Fibroblast of skin of abdomen (primary cell): ENCODE measurements around the gene MCOLN2.

Experiments
- DNase-seq: peaks from one replicate; pipeline ENCODE4 v3.0.0-alpha.2; 2013

Gene MCOLN2

GRCh38 chr1:84985365-84985764 is 11.5 kb downstream of the MCOLN2 start:
- DNase-seq, result no peak

DNA sequence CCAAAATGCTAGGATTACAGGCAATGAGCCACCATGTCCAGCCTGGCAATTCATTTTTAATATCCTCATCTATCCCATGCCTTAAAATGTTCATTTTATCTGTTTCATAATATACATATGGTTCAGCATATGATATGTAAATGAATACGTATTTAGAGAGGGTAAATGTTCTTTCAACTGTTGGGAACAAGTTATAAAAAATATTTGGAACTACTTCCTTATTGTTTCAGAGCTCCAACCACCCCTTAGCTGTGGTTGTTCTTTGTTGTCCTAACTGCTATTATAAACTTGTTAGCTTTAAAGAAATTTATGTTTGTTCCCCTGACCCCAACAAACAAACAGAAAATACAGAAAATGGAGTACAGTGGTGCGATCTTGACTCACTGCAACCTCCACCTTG is 14.5 kb downstream of the MCOLN2 start:
- no peak for DNase-seq

GRCh38 chr1:84975035-84975434 is 21.9 kb downstream of the MCOLN2 start:
- DNase-seq, result no peak

DNA sequence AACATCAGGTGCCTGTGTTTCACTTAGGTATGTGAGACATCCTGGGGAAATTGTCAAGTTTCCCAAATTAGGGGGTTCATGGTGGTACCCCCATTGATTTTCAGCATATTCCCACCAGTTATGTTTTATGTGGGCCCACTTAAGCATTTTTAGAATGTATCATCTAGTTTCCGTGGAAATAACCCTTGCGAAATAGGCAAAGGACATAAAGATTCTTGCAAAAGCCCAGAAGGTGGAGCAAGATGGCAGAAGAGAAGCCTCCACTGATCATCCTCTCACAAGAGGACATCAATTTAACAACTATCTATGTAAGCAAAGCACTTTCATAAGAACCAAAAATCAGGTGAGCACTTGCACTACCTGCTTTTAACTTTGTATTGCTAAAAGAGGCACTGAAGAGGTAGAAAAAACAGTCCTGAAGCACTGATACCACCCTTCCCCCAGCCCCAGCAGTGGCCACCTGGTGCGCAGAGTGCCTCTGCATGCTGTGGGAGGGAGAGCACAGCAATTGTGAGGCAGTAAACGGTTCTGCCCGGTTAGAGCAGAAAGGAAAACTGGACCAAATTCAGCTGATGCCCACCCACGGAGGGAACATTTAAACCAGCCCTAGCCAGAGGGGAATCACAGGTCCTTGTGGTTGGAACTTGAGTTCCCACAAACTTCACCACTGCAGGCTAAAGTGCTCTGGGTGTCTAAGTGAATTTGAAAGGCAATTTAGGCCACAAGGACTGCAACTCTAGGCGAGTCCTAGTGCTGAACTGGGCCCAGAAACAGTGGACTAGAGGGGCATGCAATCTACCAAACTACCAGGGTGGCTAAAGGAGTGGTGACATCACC is 23.2 kb downstream of the MCOLN2 start:
- DNase-seq, result peak; percentile 10

DNA sequence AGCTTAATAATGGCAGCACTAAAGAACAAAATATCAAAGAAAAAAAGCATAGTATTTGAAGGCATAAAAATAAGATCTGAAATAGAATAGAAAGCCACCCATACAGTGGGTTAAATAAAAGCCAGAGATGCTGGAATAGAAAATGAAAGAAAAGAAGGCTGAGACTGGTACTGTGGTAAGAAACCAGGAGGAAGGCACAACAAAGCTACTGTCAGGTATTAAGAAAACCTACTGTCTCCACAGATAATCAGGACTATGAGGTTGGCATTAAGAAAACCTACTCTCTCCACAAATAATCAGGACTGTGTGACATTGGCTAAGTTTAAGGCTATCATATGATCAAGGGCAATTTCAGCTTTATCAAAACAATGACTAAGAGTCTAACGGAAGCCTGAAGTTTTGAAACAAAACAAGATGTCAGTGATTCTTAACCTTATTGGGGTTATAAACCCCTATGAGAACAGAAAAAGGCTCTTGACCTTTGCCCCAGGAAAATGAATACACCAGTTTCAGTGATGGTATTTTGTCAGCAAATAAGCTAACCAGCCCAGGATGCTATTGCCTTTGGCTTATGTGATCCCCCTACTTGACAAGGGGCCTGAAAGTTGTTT is 24.4 kb downstream of the MCOLN2 start:
- DNase-seq, result no peak

GRCh38 chr1:84971957-84972356 is 25.0 kb downstream of the MCOLN2 start:
- no peak for DNase-seq

- DNase-seq, result no peak
Observed at GRCh38 chr1:84969489-84970250, 27.2 kb downstream of the MCOLN2 start.

- DNase-seq, result no peak
Observed at GRCh38 chr1:84968865-84969264, 28.0 kb downstream of the MCOLN2 start.

DNA sequence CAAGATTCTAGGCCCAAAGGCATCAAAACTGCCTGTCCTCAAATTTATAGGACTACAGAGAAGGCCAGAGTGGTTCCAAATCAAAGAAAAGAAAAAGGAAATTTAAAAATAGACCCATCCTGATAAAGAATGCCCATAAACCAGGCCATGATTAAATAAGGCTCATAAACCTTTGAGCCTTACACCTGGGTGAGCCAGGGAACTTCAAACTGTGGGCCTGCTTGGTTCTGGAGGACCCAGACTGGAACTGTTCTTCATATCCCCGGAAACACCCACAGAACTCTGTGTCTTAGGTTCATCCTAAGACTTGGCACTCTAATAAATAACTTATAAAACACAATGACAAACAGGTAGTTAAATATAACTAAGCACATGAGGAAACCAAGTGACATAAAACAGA is 28.8 kb downstream of the MCOLN2 start:
- DNase-seq, result no peak

DNA sequence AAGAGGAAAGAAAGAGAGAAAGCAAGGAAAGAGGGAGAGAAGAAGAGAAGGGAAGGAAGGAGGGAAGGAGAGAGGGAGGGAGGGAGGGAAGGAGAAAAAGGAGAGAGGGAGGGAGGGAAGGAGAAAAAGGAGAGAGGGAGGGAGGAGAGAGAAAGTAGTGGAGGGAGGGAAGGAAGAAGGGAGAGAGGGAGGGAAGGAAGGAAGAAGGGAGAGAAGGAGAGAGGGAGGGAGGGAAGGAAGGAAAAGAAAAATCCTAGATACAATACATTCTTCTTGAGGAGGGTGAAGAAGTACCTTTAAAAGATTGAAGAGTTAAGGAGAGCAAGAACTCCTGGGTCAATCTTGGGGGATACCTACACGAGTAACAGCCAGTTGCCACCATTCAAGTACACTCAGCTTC is 29.2 kb downstream of the MCOLN2 start:
- DNase-seq, result no peak

GRCh38 chr1:84963021-84963420 is 33.9 kb downstream of the MCOLN2 start:
- no peak for DNase-seq

DNA sequence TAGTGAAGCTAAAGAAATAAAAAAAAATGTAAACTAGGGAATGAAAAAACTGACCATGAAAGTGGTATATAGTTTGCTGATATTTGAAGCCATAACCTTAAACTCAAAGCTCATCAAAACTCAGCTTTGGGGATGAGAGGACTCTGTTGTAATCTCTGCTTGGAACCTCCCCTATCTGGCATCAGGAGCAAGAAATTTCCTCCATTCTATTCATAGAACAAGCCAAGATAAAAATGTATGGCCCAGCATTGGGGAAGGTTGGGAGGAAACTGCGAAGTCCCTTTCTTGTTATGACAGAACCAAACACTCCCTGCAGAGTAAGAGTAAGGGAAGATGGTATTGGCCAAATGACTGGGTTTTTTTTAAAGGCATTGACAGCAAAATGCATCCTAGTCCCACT is 35.6 kb downstream of the MCOLN2 start:
- DNase-seq, result no peak

DNA sequence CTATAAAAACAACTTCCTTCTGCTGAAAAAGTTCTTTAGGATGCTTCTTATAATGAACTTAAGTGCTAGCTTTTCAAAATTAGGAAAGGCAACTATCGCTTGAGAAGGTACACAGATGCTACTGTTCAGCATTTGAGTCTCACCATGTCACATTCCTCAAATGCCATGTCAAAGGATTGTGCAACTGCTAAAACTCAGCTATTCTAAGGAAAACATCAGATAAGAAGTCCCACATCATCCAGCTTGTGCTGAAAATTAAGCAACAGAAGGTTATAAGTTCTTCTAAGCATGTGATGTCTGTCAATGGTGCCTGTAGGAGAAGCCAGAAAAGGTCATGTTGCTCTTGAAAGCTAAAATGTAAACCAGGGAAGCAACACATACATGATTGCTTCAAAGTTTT is 36.5 kb downstream of the MCOLN2 start:
- DNase-seq, result peak; percentile 59

- DNase-seq, result no peak
Observed at GRCh38 chr1:84959294-84959693, 37.6 kb downstream of the MCOLN2 start.

- DNase-seq, result no peak
Observed at GRCh38 chr1:84957966-84958365, 38.9 kb downstream of the MCOLN2 start.

- no peak for DNase-seq
Observed at GRCh38 chr1:84956655-84957054, 40.3 kb downstream of the MCOLN2 start.

GRCh38 chr1:84956097-84956496 is 40.8 kb downstream of the MCOLN2 start:
- no peak for DNase-seq

GRCh38 chr1:84949664-84950063 is 47.2 kb downstream of the MCOLN2 start:
- DNase-seq, result no peak

DNA sequence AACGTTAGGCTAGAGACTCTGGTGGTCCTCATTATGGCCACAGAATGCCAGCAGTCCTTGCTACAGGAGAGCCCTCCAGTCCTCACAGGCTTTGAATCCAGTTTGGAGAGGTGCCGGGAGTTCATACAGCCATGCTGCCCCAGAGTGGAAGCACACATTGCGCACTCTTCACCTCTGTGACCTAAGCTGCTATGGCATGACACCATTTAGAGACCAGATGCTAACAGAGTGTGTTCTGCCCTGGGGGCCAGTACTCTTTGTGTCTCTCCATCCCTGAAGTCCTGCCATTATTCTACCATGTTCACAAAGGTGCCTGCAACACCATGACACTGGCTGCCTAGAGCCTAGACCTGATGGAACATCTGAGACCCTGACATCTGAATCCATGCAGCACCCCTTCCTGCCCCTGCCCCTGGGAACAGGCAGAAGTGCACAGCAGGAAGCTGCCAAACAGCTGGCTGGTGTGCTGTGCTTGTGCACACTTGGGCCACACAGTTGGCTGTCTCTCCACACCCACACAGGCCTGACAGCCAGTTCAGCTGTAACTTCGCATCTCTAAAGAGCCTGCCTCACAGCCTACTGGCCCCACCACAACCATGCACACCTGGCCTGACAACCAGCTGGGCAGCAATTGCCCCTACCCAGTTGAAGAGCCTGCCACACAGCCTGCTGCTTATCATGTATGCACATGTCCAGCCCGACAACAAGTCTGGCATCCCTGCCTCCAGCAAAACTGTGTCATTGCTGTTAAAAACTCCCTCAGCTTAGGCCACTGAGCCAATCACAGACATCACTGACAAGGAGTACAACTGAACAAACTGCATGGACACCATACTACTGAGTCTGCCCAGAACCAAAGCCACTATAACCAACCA is 49.1 kb downstream of the MCOLN2 start:
- DNase-seq, result no peak

- DNase-seq, result no peak
Observed at GRCh38 chr1:84946631-84947030, 50.3 kb downstream of the MCOLN2 start.

DNA sequence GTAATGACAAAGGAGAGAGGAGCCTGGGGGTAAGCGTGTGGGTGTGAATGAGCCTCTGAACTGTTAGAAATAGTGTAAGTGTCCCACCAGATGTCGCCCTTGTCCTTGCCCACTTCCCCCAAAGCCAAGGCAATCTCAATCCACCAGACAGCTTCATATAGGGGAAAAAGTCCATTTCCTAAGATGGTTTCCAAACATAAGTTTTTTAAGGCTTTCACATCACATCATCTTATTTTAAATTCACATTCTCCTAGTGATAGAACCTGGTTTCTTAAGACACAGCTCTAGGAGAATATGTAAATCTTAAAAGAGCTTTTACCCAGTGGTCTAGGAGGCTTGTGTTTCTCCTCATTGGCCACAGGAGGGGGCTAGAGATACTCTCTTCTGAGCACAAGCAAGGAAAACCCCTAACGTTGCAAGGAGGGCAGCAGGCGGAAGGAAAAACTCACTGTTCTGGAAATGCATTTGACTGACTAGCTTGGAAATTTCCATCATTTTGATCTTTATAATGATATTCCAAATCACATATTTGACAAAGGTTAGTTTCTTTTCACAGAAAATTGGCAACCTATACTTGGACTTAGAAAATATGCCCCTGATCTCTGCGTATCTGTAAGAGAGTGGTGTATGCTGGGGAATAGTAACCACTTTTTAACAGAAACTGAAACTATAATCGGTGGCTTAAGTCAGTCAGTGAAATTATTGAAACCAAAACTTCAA is 52.0 kb downstream of the MCOLN2 start:
- DNase-seq, result peak; percentile 87

- no peak for DNase-seq
Observed at GRCh38 chr1:84941843-84942242, 55.1 kb downstream of the MCOLN2 start.
